Osteoblast (primary cell): Measurements from ENCODE around the gene SYT13. TPM values are rescaled to one million over a fixed set of nuclear protein-coding genes. Genes with fewer than 3 reads are reported as not detected.

Experiments used
- DNase-seq: peaks from one replicate; pipeline ENCODE4 v3.0.0; 2011; ENCODE audit warnings: low spot score, mixed read lengths; ENCODE audit not compliant: insufficient read length; ENCODE audit errors: missing footprints
- H2AFZ ChIP-seq: 2 replicates; pipeline ENCODE4 v1.6.0; 2011; ENCODE audit warnings: mild to moderate bottlenecking, low read length
- H3K27ac ChIP-seq: 2 replicates; pipeline ENCODE4 v1.5.1; 2011; ENCODE audit warnings: mild to moderate bottlenecking, low read depth, low read length, moderate library complexity
- H3K27me3 ChIP-seq: 2 replicates; pipeline ENCODE4 v1.6.0; 2012; ENCODE audit warnings: mild to moderate bottlenecking, control low read depth, inconsistent platforms, low read length, moderate library complexity; ENCODE audit not compliant: insufficient read depth
- H3K36me3 ChIP-seq: 2 replicates; pipeline ENCODE4 v1.5.1; 2011; ENCODE audit warnings: mild to moderate bottlenecking, low read length, control low read depth, moderate library complexity; ENCODE audit not compliant: insufficient read depth
- H3K4me1 ChIP-seq: 2 replicates; pipeline ENCODE4 v1.5.1; 2011; ENCODE audit warnings: mild to moderate bottlenecking, low read length, control low read depth, moderate library complexity; ENCODE audit not compliant: insufficient read depth
- H3K4me2 ChIP-seq: 2 replicates; pipeline ENCODE4 v1.6.0; 2011; ENCODE audit warnings: mild to moderate bottlenecking, low read length; ENCODE audit not compliant: insufficient read depth
- H3K4me3 ChIP-seq: fragments of 200-600 bp; sonication (generic); 3 replicates; pipeline ENCODE4 v1.5.1; 2012; ENCODE audit warnings: mild to moderate bottlenecking, low read length, inconsistent platforms; ENCODE audit not compliant: insufficient read depth
- H3K79me2 ChIP-seq: 2 replicates; pipeline ENCODE4 v1.6.0; 2012; ENCODE audit warnings: mild to moderate bottlenecking, low read length, control low read depth, inconsistent platforms; ENCODE audit not compliant: insufficient read depth
- H3K9me3 ChIP-seq: 2 replicates; pipeline ENCODE4 v1.5.1; 2011; ENCODE audit warnings: low read depth, low read length, control low read depth
- H4K20me1 ChIP-seq: 2 replicates; pipeline ENCODE4 v1.6.0; 2012; ENCODE audit warnings: mild to moderate bottlenecking, low read length, control low read depth; ENCODE audit not compliant: insufficient read depth
- total RNA-seq: library from RNA; depleted of rRNA; stranded (reverse); fragments of >200 nt; gene quantifications from 2 replicates; pipeline ENCODE4 v1.2.3, GENCODE V29; 2012
- TF ChIP-seq, protein P1 (sequence below): IDR thresholded peaks from 2 replicates; pipeline ENCODE4 v1.5.1; 2011; ENCODE audit warnings: mild to moderate bottlenecking, low read depth, low read length, moderate library complexity; ENCODE audit errors: extremely low read depth

The SYT13 gene
- total RNA-seq, 1 donor: under 0.01 TPM

GRCh38 chr11:45324459-45324858 is 38.3 kb upstream of the SYT13 start:
- Histone ChIP-seq H3K36me3 (no peaks in the 10 kb centered on the region), H3K27ac (no peak overlapping the region), H3K4me1 (no peaks in the 10 kb centered on the region), H3K9me3 (peaks cover 6% of the 10 kb centered on the region), H2AFZ (no peak overlapping the region), H4K20me1 (no peaks in the 10 kb centered on the region), H3K27me3 (peaks cover 69% of the 10 kb centered on the region), H3K4me2 (no peak overlapping the region), H3K4me3 (no peak overlapping the region), H3K79me2 (no peaks in the 10 kb centered on the region)
- DNase-seq: no peak
- TF ChIP-seq, protein P1, sequence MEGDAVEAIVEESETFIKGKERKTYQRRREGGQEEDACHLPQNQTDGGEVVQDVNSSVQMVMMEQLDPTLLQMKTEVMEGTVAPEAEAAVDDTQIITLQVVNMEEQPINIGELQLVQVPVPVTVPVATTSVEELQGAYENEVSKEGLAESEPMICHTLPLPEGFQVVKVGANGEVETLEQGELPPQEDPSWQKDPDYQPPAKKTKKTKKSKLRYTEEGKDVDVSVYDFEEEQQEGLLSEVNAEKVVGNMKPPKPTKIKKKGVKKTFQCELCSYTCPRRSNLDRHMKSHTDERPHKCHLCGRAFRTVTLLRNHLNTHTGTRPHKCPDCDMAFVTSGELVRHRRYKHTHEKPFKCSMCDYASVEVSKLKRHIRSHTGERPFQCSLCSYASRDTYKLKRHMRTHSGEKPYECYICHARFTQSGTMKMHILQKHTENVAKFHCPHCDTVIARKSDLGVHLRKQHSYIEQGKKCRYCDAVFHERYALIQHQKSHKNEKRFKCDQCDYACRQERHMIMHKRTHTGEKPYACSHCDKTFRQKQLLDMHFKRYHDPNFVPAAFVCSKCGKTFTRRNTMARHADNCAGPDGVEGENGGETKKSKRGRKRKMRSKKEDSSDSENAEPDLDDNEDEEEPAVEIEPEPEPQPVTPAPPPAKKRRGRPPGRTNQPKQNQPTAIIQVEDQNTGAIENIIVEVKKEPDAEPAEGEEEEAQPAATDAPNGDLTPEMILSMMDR: no peak

DNA sequence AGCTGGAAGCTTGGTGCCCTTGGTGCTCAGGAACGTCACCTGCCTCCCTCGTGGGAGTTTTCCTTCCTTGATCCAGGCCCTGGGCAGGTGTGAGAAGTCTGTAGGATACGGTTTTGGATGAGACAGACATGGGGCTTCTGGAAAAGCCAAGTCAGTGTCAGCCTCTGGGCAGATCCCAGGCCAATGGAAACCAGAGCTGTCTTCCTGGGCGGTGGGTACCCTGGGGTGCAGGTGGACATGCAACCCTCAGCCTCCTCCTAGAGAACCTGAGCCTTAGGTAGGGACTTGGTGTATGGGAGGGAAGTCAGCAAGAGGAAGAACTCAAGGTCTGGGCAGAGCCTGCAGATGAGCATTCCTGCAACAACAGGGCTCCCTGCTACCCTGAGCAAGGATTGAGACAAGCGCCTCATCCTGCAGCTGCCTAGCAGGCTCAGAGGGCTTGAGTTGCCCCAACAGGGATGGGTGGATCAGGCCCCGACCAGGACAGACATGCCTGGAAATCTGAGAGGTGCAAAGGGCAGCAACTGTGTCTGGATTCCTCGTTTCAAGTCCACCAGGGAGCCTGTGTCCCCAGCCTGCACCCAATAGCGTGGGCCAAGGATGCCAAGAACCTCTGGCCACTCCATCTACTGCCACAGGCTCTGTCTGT is 37.6 kb upstream of the SYT13 start:
- Histone ChIP-seq H3K4me2 (no peak overlapping the region), H3K27ac (no peak overlapping the region)

GRCh38 chr11:45322891-45323600 is 36.9 kb upstream of the SYT13 start:
- Histone ChIP-seq H3K4me3 (no peak overlapping the region), H3K79me2 (no peaks in the 10 kb centered on the region), H3K27ac (no peak overlapping the region), H3K9me3 (peaks cover 6% of the 10 kb centered on the region), H4K20me1 (no peaks in the 10 kb centered on the region), H3K36me3 (no peaks in the 10 kb centered on the region), H3K4me1 (no peaks in the 10 kb centered on the region), H3K4me2 (no peak overlapping the region), H2AFZ (no peak overlapping the region), H3K27me3 (peaks cover 56% of the 10 kb centered on the region)
- TF ChIP-seq, protein P1: no peak
- no peak for DNase-seq

More for the DNA sequence above, 37.6 kb upstream of the SYT13 start:
- Histone ChIP-seq H3K4me1 (no peaks in the 10 kb centered on the region), H2AFZ (no peak overlapping the region), H4K20me1 (no peaks in the 10 kb centered on the region), H3K79me2 (no peaks in the 10 kb centered on the region), H3K27me3 (peaks cover 63% of the 10 kb centered on the region), H3K4me3 (no peak overlapping the region), H3K9me3 (peaks cover 6% of the 10 kb centered on the region), H3K36me3 (no peaks in the 10 kb centered on the region)
- no peak for DNase-seq
- TF ChIP-seq, protein P1: no peak

DNA sequence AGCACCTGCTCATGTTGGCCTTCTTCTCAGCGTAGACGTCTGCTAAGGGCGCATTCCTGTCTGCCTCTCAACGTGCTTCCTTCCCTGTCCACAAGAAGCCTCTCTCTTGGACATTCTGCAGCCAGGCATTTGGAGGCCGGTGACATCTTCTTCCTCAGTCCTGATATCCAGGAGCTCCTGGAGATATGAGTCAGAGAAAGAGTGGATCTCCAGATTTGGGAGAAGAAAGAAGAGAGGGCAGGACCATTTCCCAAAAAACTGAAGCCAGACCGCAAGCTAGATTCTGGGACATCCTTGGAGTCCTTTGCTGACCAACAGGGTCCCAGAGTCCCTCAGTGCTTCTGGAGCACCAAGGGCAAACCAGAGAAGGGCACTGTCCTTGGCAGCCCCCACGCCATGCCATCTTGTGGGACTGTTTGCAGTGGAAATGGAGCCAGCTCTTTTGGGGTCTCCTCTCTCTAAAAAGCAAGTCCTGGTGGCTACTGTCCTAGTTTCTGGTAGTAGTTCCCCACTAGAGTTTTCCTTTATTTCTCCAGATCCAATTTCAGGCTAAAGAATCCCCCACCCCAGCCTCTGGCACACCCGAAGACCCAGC is 36.1 kb upstream of the SYT13 start:
- Histone ChIP-seq H2AFZ (no peak overlapping the region), H3K36me3 (no peaks in the 10 kb centered on the region), H3K4me2 (no peak overlapping the region), H4K20me1 (no peaks in the 10 kb centered on the region), H3K4me1 (no peaks in the 10 kb centered on the region), H3K79me2 (no peaks in the 10 kb centered on the region), H3K27ac (no peak overlapping the region), H3K27me3 (peaks cover 54% of the 10 kb centered on the region), H3K9me3 (peaks cover 5% of the 10 kb centered on the region), H3K4me3 (no peak overlapping the region)
- TF ChIP-seq, protein P1: no peak
- no peak for DNase-seq
